Adrenal gland (tissue), 12 donors: ENCODE results near the gene UBE2L3. TPM values are rescaled to one million over a fixed set of nuclear protein-coding genes. Genes with fewer than 3 reads are reported as not detected.
"Not testable (repeated sequence)": the region's sequence is repeated elsewhere in the genome, so short reads cannot be mapped to it uniquely, and the experiment has no call there.

ENCODE experiments used
- DNase-seq, 7 donors: peaks; one replicate each; pipeline ENCODE4 v3.0.0-alpha.2; 2019 to 2020
- H3K27ac ChIP-seq, 5 donors: fragments of 200-600 bp; sonication (generic) in 4 of 5; 1 replicate in 3 of 5; 2 replicates in 2 of 5; pipeline versions ENCODE4 v1.5.1 to v1.8.0; 2016 to 2020; ENCODE audit warnings: mild to moderate bottlenecking in 1 of 5
- H3K27me3 ChIP-seq: fragments of 200-600 bp; 2 replicates; pipeline ENCODE4 v1.8.0; 2021
- H3K36me3 ChIP-seq, 2 donors: fragments of 200-600 bp; replicated peaks in 1 of 2; 1 replicate in 1 of 2; 2 replicates in 1 of 2; pipeline versions ENCODE4 v1.5.1 to v1.8.0; 2018 to 2022
- H3K4me1 ChIP-seq, 2 donors: fragments of 200-600 bp; replicated peaks in 1 of 2; 1 replicate in 1 of 2; 2 replicates in 1 of 2; pipeline versions ENCODE4 v1.5.1 to v1.8.0; 2018 to 2021
- H3K4me3 ChIP-seq, 4 donors: fragments of 200-600 bp; sonication (generic) in 3 of 4; one replicate each; pipeline ENCODE4 v1.5.1; 2016 to 2018
- H3K9me3 ChIP-seq, 3 donors: fragments of 200-600 bp; sonication (generic) in 1 of 3; replicated peaks in 1 of 3; 1 replicate in 2 of 3; 2 replicates in 1 of 3; pipeline versions ENCODE4 v1.5.1 to v1.8.0; 2016 to 2021
- POLR2A ChIP-seq, 2 donors: fragments of 450-650 bp; IDR thresholded peaks; one replicate each; pipeline ENCODE4 v1.6.1; 2017; ENCODE audit warnings: antibody characterized with exemption in 2 of 2, mild to moderate bottlenecking in 2 of 2, moderate library complexity in 1 of 2
- WGBS, 4 donors: extraction: QIAGEN DNeasy Blood & Tissue Kit in 2 of 4; methylation state at CpG; one replicate each; pipeline versions ENCODE4 v1.1.5 to v1.1.7; 2013 to 2017; 5-methylcytosine and 5-hydroxymethylcytosine counted together
- intact Hi-C, 2 donors: fragments of 100-400 bp; cut with DNase I; formaldehyde crosslinking; loops; one replicate each; pipeline versions ENCODE4 v1.14.1 to v1.15.0; 2022 to 2023
- polyA plus RNA-seq, 3 donors: library from polyadenylated mRNA; stranded (reverse); fragments of 200-250 nt in 2 of 3; fragments of 350-450 nt in 1 of 3; fragmentation: Illumina TruSeq in 1 of 3; extraction: RNeasy Lipid Tissue Mini Kit (QIAGEN cat#74804) in 1 of 3; gene quantifications; one replicate each; pipeline ENCODE4 v1.2.3, GENCODE V29; 2013 to 2014
- total RNA-seq, 9 donors: library from RNA; depleted of rRNA in 4 of 9; stranded (reverse); fragments of >200 nt in 4 of 9; fragments of 120-200 nt in 1 of 9; fragmentation: NEBNext Ultra II Directional in 1 of 9; extraction: Animal tissue kit (Norgen Biotek cat#: 25700) in 1 of 9; gene quantifications; one replicate each; pipeline versions ENCODE4 v1.1.0 to v1.2.4, GENCODE V29; 2013 to 2023
- TF ChIP-seq, protein P1 (sequence below), 6 experiments: fragments of 450-650 bp in 4 of 6; fragments of 200-600 bp in 2 of 6; sonication (generic) in 1 of 6; IDR thresholded peaks; 1 replicate in 5 of 6; 2 replicates in 1 of 6; pipeline versions ENCODE4 v1.5.1 to v1.8.0; 2016 to 2021; ENCODE audit warnings: antibody characterized with exemption in 6 of 6, mild to moderate bottlenecking in 2 of 6, moderate library complexity in 1 of 6
- donor health status: healthy with polysubstance abuse.
- donor health status: Bipolar disorder and iron deficiency.
- donor health status: DM: yes; HTN: yes; CAD: no.
- donor health status: DM: no; HTN: no; CAD: no.
- donor health status: DM: no; HTN: no; CAD: no.
- donor health status: DM: yes; HTN: yes; CAD: no.

UBE2L3 gene
- total and polyA plus RNA-seq, 12 donors: 48.5 to 142 (median 61.8) TPM

DNA sequence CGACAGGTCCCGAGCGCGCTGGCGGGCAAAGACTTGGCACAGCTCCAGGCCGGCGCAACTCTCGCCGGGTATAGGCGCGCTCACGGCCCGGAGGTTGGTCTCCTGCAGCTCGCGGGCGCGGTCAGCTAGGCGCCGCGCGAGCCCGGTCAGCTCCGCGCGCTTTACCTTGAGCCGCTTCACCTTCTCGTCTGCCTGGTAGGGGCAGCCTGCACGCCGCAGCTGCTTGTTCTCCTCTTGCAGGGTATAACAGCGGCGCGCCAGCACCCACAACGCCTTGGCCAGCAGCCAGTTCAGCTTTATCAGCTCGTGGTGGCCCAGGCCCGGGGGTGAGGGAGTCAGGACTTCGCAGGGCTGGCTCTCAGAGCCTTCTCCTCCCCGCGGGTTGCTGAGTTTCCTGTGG lies 18.0 kb upstream of the UBE2L3 start:
- H3K9me3 ChIP-seq, H3K27me3 ChIP-seq, H3K36me3 ChIP-seq, H3K4me1 ChIP-seq, H3K4me3 ChIP-seq, DNase-seq, H3K27ac ChIP-seq, intact Hi-C loops: not testable (repeated sequence)
- no CpG with 5 or more reads among the region's 38 CpGs for WGBS, 4 donors

DNA sequence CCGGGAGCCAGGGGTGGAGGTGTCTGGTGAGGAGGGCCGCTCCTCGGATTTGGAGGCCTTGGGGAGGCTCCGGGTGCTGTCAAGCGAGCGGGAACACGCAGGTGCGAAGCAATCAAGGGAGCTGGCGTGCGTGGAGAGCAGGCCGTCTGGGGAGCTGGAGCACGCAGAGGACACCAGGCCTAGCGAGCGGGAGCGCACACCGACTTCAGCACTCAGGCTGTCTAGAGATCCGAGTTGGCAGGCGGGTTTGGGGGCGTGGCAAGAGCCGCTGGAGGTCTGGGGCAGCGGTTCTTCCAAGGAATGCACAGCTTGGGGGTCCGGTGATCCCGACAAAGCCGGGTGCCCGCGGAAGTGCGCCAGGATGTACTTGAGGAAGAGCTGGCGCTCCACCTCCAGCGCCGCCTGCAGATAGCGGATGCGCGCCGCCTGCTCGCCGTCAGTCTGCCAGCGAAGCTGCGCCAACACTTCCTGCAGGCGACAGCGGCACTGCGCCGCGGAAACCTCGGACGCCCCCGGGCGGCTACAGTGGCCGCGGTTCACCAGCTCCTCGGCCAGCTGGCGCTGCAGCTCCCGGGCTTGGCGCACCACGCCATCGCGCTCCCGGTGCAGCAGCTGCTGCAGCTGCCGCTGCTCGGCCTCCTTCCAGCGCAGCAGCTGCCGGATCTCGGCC lies 17.4 kb upstream of the UBE2L3 start:
- H3K4me1 ChIP-seq, intact Hi-C loops: not testable (repeated sequence)
- WGBS, 4 donors: no CpG with 5 or more reads among the region's 62 CpGs

DNA sequence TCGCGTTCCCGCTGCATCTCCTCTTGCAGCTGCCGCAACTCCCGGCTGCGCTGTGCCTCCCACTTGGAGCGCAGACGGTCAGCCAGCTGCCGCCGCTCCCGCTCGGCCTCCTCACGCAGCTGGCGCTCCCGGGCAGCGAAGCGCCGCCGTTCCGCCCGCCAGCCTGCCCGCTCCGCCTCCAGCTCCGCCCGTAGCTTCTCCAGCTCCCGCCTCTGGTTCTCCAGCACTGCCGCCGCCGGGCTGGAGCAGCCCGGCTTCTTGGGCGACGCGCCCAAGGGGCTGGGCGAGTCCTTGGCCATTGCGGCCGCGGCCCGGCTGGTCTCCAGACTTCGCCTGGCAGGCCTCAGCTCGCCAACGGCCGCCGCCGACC lies 16.9 kb upstream of the UBE2L3 start:
- H3K36me3 ChIP-seq, H3K27me3 ChIP-seq, H3K4me3 ChIP-seq, H3K9me3 ChIP-seq, H3K27ac ChIP-seq, DNase-seq, intact Hi-C loops, H3K4me1 ChIP-seq: not testable (repeated sequence)
- no CpG with 5 or more reads among the region's 44 CpGs for WGBS, 4 donors

More for the DNA sequence above, 17.4 kb upstream of the UBE2L3 start:
- H3K36me3 ChIP-seq, H3K4me3 ChIP-seq, H3K9me3 ChIP-seq, H3K27me3 ChIP-seq, DNase-seq, H3K27ac ChIP-seq: not testable (repeated sequence)

DNA sequence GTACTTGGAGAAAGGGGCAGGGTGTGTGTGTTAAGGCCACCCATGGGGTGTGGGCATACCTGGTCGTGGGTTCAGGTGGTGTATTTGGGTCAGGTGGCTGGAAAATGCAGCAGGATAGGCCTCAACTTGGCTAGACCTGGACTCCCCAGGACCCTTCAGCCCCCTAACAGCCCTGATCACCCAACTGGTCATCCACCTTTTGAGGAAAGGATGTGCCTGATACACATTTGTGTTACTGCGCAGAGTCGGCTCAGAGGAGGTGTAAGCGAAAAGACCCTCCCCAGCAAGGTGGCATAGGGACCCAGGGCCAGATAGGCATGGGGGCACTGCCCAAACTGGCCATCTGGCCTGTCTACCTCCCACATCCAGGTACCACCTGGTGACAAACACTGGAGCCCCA lies 16.2 kb upstream of the UBE2L3 start, which contains the start of gene RIMBP3C:
Gene RIMBP3C, minus strand, starts transcription at position 101 of the 400 bp plus-strand sequence. CDS start 485 bp downstream, outside the sequence.
- H3K27ac ChIP-seq, H3K9me3 ChIP-seq, H3K36me3 ChIP-seq, intact Hi-C loops, H3K4me1 ChIP-seq, DNase-seq, H3K27me3 ChIP-seq, H3K4me3 ChIP-seq: not testable (repeated sequence)
- WGBS, 4 donors: no CpG with 5 or more reads among the region's 4 CpGs

DNA sequence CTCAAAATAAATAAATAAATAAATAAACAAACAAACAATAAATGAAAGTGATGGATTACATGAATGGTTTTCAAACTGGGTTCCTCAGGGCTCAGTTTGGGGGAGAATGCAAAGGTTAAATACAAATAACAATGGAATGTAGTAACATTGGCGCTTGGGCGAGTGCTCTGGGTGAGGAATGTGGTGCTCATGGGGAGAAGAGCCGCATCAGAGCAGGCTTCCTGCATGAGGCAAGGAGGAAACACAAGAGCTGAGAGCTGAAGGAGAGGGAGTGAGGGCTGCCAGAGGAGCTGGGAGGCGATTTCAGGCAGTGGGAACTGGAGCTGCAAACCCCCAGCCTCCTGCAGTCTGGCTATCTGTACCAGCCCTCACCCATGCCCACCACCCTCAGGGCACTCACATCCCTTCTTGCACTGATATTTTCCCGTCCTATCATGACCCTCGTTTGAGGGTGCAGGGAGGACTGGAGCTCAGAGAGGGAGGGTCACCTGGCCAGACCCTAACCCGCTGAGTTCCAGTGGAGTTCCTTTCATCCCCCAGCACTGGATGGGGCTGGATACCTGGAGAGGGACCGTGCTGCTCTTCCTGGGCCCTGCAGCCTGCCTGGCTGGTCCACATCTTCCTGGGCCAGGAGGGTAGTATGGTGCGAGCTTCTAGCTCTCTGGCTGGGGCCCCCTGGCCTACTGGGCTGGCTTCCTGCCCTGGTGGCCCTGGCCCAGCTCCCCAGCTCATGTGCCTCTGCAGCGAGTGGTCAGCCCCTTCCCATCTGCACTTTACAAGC lies 8.0 kb upstream of the UBE2L3 start:
- H3K27ac ChIP-seq, H3K4me1 ChIP-seq, H3K27me3 ChIP-seq, DNase-seq, H3K4me3 ChIP-seq, intact Hi-C loops, H3K9me3 ChIP-seq, H3K36me3 ChIP-seq: not testable (repeated sequence)
- WGBS, 4 donors: 57 to 75% (median 69%) methylated on average over 1 to 6 of the region's 10 CpGs; no CpG with 5 or more reads in 1 of the 4 donors

DNA sequence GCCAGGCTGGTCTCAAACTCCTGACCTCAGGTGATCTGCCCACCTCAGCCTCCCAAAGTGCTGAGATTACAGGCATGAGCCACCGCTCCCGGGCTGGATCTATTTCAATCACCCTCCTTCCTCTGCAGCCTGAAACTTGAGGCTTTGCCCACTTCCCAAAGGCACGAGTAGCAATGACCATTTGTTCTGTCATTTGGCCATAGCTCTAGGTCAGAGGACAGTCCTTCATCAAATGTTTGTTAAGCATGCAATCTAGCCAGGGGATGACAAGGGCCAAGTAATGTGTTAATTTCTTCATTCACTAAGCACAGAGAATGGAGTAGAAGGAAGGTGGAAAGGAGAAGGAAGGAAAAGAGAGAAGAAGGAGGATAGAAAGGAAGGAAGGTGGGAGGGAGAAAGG lies 6.9 kb upstream of the UBE2L3 start:
- H3K4me3 ChIP-seq, intact Hi-C loops, H3K27me3 ChIP-seq, DNase-seq, H3K4me1 ChIP-seq, H3K36me3 ChIP-seq, H3K9me3 ChIP-seq, H3K27ac ChIP-seq: not testable (repeated sequence)
- 0 to 20% (median 11%) methylated on average over 1 of the region's 3 CpGs; no CpG with 5 or more reads in 1 of the 4 donors for WGBS, 4 donors

DNA sequence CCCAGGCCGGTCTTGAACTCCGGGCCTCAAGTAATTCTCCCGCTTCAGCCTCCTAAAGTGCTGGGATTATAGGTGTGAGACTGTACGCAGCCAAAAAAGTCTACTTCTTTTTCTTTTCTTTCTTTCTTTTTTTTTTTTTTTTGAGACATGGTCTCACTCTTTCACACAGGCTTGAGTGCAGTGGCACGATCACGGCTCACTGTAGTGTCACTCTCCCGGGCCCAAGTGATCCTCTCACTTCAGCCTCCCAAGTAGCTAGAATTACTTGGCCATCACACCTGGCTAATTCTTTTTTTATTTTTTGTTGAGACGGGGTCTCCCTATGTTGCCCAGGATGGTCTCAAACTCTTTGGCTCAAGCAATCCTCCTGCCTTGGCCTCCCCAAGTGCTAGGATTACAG lies 3.6 kb upstream of the UBE2L3 start:
- Histone ChIP-seq H3K4me3 (no peak overlapping the region), H3K36me3 (no peaks in the 10 kb centered on the region), H3K27ac (no peak overlapping the region), H3K9me3 (no peaks in the 10 kb centered on the region), H3K4me1 (peaks cover 5 to 7% of the 10 kb centered on the region in 2 donors), H3K27me3 (no peaks in the 10 kb centered on the region)
- no peak for DNase-seq
- intact Hi-C loops: no loop called here
- WGBS, 4 donors: 90 to 97% (median 94%) methylated on average over 8 of the region's 8 CpGs
- TF ChIP-seq POLR2A (IDR thresholded peaks at IDR 0.05): no peak
- TF ChIP-seq, protein P1, sequence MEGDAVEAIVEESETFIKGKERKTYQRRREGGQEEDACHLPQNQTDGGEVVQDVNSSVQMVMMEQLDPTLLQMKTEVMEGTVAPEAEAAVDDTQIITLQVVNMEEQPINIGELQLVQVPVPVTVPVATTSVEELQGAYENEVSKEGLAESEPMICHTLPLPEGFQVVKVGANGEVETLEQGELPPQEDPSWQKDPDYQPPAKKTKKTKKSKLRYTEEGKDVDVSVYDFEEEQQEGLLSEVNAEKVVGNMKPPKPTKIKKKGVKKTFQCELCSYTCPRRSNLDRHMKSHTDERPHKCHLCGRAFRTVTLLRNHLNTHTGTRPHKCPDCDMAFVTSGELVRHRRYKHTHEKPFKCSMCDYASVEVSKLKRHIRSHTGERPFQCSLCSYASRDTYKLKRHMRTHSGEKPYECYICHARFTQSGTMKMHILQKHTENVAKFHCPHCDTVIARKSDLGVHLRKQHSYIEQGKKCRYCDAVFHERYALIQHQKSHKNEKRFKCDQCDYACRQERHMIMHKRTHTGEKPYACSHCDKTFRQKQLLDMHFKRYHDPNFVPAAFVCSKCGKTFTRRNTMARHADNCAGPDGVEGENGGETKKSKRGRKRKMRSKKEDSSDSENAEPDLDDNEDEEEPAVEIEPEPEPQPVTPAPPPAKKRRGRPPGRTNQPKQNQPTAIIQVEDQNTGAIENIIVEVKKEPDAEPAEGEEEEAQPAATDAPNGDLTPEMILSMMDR (IDR thresholded peaks at IDR 0.05): no peak
